Measurements from ENCODE around the gene MBP. TPM values are rescaled to one million over a fixed set of nuclear protein-coding genes. Genes with fewer than 3 reads are reported as not detected.

Gene MBP
- total and polyA plus RNA-seq, 4 donors = 619 to 2,945 (median 1,632) TPM

DNA sequence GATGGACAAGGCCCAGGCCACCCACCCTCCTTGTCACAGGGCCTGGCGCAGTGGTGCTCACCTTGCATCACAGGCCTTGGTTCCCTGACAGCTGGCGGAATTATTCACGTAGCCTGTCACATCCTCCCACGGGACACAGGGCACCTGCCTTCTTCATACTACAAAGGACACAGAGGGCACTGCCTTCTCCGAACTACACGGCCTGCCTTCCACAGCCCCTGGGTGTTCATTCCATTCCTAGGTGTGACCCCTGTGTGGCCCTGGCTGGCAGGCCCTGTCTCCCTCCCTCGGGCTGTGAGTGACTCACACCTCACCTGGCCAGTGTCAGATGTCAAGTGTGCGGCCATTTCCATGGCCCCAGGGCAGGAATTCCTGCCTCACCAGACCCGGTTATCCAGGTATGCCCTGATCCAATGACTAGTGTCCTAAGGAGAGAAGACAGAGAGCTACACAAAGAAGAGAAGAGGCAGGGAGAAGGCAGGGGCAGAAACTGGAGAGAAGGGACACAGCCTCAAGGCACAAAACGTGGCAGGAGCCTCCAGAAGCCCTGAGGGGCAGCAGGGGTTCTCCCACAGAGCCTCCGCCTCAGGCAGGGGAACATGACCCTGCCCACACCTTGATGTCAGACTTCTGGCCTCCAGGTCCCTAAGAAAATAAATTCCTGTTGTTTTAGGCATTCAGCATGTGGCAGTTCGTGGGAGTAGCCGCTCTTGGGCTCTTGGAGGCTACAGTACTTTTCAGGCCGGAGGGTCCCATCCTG is 43.4 kb downstream of the MBP start:
- no peak for DNase-seq (ENCODE audit: low read depth in 4 of 6, low spot score in 6 of 6)
- Histone ChIP-seq H3K4me3 (ENCODE audit: low read depth, low read length) (no peak overlapping the region), H3K27me3 (ENCODE audit: control insufficient read depth, insufficient read depth, low read length) (no peaks in the 10 kb centered on the region), H3K27ac (ENCODE audit: low read depth, low read length) (no peak overlapping the region), H3K9me3 (ENCODE audit: control insufficient read depth, insufficient read depth, low read length) (no peaks in the 10 kb centered on the region), H3K4me1 (ENCODE audit: control insufficient read depth, insufficient read depth, low read length) (peaks cover 26% of the 10 kb centered on the region), H3K36me3 (ENCODE audit: control insufficient read depth, insufficient read depth, low read length) (peaks cover 6% of the 10 kb centered on the region)
- 87% methylated on average over 13 of the region's 14 CpGs for WGBS (ENCODE audit: insufficient coverage)

GRCh38 chr18:77087393-77088141 is 45.0 kb downstream of the MBP start:
- H3K9me3 ChIP-seq (ENCODE audit: control insufficient read depth, insufficient read depth, low read length) = no peaks in the 10 kb centered on the region
- peaks cover 6% of the 10 kb centered on the region for H3K36me3 ChIP-seq (ENCODE audit: control insufficient read depth, insufficient read depth, low read length)
- DNase-seq (ENCODE audit: low read depth in 4 of 6, low spot score in 6 of 6) = peak in 2 of 6 donors; percentile 69 to 77
- H3K27ac ChIP-seq (ENCODE audit: low read depth, low read length) = peak overlapping the region; percentile 25
- peak overlapping the region; percentile 47 for H3K4me3 ChIP-seq (ENCODE audit: low read depth, low read length)
- H3K27me3 ChIP-seq (ENCODE audit: control insufficient read depth, insufficient read depth, low read length) = no peaks in the 10 kb centered on the region
- peaks cover 23% of the 10 kb centered on the region for H3K4me1 ChIP-seq (ENCODE audit: control insufficient read depth, insufficient read depth, low read length)
- WGBS (ENCODE audit: insufficient coverage) = 28% methylated on average over 50 of the region's 55 CpGs

DNA sequence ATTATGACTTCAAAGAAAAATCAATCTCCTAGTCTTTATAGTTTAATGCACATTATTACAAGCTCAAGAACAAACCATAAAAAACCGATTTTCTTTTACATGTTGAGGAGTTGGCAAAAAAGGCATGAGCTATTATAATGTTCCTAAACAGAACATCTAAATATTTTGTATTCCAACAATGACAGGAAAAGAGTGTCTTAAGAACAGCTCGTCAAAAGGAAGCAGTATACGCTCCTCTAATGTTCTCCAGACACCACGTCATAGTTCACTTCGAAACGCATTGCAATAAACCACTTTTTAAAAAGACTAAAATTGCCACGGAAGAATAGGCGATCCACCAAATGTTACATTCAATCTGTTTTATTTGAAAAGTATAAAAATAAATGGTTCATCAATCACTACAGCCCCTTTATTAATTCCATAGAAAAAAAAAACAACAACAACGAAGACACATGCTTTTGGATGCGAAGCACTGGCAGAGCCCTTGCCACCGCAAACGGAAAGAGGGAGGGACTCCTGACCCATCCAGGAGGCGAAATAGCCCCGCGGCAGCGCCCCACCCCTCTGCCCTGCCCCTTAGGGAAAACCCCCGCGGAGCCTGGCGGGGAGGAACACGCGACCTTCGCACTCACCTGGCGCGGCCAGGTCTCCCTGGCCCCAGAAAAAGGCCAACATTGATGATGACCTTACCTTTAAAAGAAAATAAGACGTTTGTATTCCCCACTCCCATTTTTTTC is 45.8 kb downstream of the MBP start:
- Histone ChIP-seq H3K36me3 (ENCODE audit: control insufficient read depth, insufficient read depth, low read length) (peaks cover 3% of the 10 kb centered on the region), H3K4me3 (ENCODE audit: low read depth, low read length) (peak overlapping the region; percentile 47), H3K27me3 (ENCODE audit: control insufficient read depth, insufficient read depth, low read length) (no peaks in the 10 kb centered on the region), H3K27ac (ENCODE audit: low read depth, low read length) (no peak overlapping the region), H3K4me1 (ENCODE audit: control insufficient read depth, insufficient read depth, low read length) (peaks cover 17% of the 10 kb centered on the region), H3K9me3 (ENCODE audit: control insufficient read depth, insufficient read depth, low read length) (no peaks in the 10 kb centered on the region)
- WGBS (ENCODE audit: insufficient coverage) = 6% methylated on average over 17 of the region's 25 CpGs
- DNase-seq (ENCODE audit: low read depth in 4 of 6, low spot score in 6 of 6) = peak in 1 of 6 donors; percentile 81

GRCh38 chr18:77086034-77086433 is 46.5 kb downstream of the MBP start:
- Histone ChIP-seq H3K9me3 (ENCODE audit: control insufficient read depth, insufficient read depth, low read length) (no peaks in the 10 kb centered on the region), H3K27ac (ENCODE audit: low read depth, low read length) (no peak overlapping the region)
- DNase-seq (ENCODE audit: low read depth in 4 of 6, low spot score in 6 of 6) = no peak

DNA sequence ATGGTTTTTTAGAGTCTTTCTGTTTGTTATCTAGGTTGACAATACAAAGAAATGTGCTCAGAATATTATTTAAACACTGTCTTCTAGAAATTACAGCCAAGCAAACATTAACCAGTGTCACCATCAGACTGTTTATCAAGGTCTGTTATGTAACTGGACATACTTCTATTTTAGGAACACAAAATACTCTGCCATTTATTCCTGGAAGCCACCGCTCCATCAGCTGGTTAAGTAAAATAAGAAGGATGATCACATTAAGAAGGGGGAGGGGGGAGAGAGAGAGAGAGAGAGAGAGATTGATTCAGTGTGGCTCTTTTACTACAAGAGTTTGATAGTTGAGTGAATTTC is 47.9 kb downstream of the MBP start:
- H3K9me3 ChIP-seq (ENCODE audit: control insufficient read depth, insufficient read depth, low read length) = no peaks in the 10 kb centered on the region
- H3K4me3 ChIP-seq (ENCODE audit: low read depth, low read length) = no peak overlapping the region
- H3K4me1 ChIP-seq (ENCODE audit: control insufficient read depth, insufficient read depth, low read length) = peaks cover 21% of the 10 kb centered on the region
- H3K36me3 ChIP-seq (ENCODE audit: control insufficient read depth, insufficient read depth, low read length) = no peaks in the 10 kb centered on the region
- peak in 1 of 6 donors; percentile 55 for DNase-seq (ENCODE audit: low read depth in 4 of 6, low spot score in 6 of 6)
- H3K27me3 ChIP-seq (ENCODE audit: control insufficient read depth, insufficient read depth, low read length) = no peaks in the 10 kb centered on the region
- no peak overlapping the region for H3K27ac ChIP-seq (ENCODE audit: low read depth, low read length)
- WGBS (ENCODE audit: insufficient coverage) = no CpG with 5 or more reads among the region's 1 CpG

More at GRCh38 chr18:77086034-77086433, 46.5 kb downstream of the MBP start:
- WGBS (ENCODE audit: insufficient coverage) = 82% methylated on average over 1 of the region's 3 CpGs
- Histone ChIP-seq H3K4me3 (ENCODE audit: low read depth, low read length) (no peak overlapping the region), H3K4me1 (ENCODE audit: control insufficient read depth, insufficient read depth, low read length) (peaks cover 17% of the 10 kb centered on the region), H3K36me3 (ENCODE audit: control insufficient read depth, insufficient read depth, low read length) (peaks cover 3% of the 10 kb centered on the region), H3K27me3 (ENCODE audit: control insufficient read depth, insufficient read depth, low read length) (no peaks in the 10 kb centered on the region)

DNA sequence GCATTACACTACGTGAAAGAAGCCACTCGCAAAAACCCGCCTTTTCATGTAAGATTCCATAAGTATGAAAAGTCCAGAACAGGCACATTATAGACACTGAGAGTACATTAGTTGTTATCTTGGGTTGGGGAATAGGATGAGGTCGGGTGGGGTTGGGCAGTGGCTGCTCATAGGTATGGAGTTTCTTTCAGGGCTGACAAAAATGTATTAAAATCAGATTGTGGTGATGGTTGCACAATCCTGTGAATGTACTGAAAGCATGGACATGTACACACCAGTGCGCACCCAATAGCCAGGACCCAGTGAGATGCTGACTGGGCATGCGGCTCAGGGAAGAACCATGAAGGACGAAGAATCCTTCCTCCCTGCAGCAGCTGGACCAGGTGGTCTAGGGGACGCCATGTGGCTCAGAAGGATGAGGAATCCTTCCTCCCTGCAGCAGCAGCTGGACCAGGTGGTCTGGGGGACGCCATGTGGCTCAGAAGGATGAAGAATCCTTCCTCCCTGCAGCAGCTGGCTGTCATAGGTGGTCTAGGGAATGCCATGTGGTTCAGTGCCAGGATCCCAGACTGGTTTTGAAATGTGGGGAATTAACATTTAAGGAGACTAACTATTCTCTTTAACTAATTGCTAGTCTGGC is 50.1 kb downstream of the MBP start:
- no peaks in the 10 kb centered on the region for H3K36me3 ChIP-seq (ENCODE audit: control insufficient read depth, insufficient read depth, low read length)
- peaks cover 12% of the 10 kb centered on the region for H3K4me1 ChIP-seq (ENCODE audit: control insufficient read depth, insufficient read depth, low read length)
- WGBS (ENCODE audit: insufficient coverage) = 86% methylated on average over 9 of the region's 9 CpGs
- no peaks in the 10 kb centered on the region for H3K27me3 ChIP-seq (ENCODE audit: control insufficient read depth, insufficient read depth, low read length)
- no peak overlapping the region for H3K27ac ChIP-seq (ENCODE audit: low read depth, low read length)
- no peak overlapping the region for H3K4me3 ChIP-seq (ENCODE audit: low read depth, low read length)
- DNase-seq (ENCODE audit: low read depth in 4 of 6, low spot score in 6 of 6) = no peak
- no peaks in the 10 kb centered on the region for H3K9me3 ChIP-seq (ENCODE audit: control insufficient read depth, insufficient read depth, low read length)

GRCh38 chr18:77081390-77081778 is 51.2 kb downstream of the MBP start:
- no peak for DNase-seq (ENCODE audit: low read depth in 4 of 6, low spot score in 6 of 6)
- no CpG with 5 or more reads among the region's 2 CpGs for WGBS (ENCODE audit: insufficient coverage)
- H3K9me3 ChIP-seq (ENCODE audit: control insufficient read depth, insufficient read depth, low read length) = no peaks in the 10 kb centered on the region
- no peak overlapping the region for H3K27ac ChIP-seq (ENCODE audit: low read depth, low read length)
- no peaks in the 10 kb centered on the region for H3K27me3 ChIP-seq (ENCODE audit: control insufficient read depth, insufficient read depth, low read length)
- peaks cover 6% of the 10 kb centered on the region for H3K4me1 ChIP-seq (ENCODE audit: control insufficient read depth, insufficient read depth, low read length)
- H3K4me3 ChIP-seq (ENCODE audit: low read depth, low read length) = no peak overlapping the region
- no peaks in the 10 kb centered on the region for H3K36me3 ChIP-seq (ENCODE audit: control insufficient read depth, insufficient read depth, low read length)

DNA sequence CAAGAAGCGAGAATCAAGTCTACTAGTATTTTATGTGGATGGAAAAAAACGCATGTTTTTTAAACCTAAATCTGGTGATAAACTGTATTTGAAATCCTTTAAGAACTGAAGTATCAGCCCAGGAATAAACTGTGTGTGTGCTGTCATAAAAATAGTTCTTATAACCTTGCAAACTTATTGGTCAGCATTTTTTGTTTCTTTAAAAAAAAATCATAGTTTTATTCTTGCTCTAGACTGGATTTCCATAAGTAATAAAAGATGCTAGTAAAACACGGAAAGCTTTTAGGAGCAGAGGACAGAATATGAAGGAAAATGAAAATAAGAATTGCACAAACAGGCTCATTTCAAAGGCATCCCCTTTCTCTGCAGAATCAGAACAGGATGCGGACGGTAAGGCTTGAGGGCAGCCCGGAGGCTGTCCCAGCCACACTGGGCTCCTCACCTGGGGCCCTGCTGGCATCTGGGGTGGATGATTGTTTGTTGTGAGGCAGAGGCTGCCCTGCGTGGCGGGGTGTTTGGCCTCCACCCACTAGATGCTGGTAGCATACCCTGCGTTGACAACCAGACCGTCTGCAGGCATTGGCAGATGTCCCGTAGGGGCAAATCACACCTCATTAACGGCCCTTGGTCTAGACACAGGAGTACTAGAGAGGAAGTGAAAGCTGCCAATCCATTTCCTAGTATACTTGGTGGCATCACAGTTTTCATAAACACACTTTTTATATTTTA is 52.5 kb downstream of the MBP start:
- Histone ChIP-seq H3K9me3 (ENCODE audit: control insufficient read depth, insufficient read depth, low read length) (no peaks in the 10 kb centered on the region), H3K27me3 (ENCODE audit: control insufficient read depth, insufficient read depth, low read length) (no peaks in the 10 kb centered on the region), H3K4me3 (ENCODE audit: low read depth, low read length) (no peak overlapping the region), H3K4me1 (ENCODE audit: control insufficient read depth, insufficient read depth, low read length) (peaks cover 6% of the 10 kb centered on the region), H3K27ac (ENCODE audit: low read depth, low read length) (no peak overlapping the region), H3K36me3 (ENCODE audit: control insufficient read depth, insufficient read depth, low read length) (no peaks in the 10 kb centered on the region)
- 65% methylated on average over 4 of the region's 12 CpGs for WGBS (ENCODE audit: insufficient coverage)
- no peak for DNase-seq (ENCODE audit: low read depth in 4 of 6, low spot score in 6 of 6)

GRCh38 chr18:77079088-77079487 is 53.5 kb downstream of the MBP start:
- H3K27ac ChIP-seq (ENCODE audit: low read depth, low read length) = no peak overlapping the region
- no peak for DNase-seq (ENCODE audit: low read depth in 4 of 6, low spot score in 6 of 6)
- 93% methylated on average over 5 of the region's 6 CpGs for WGBS (ENCODE audit: insufficient coverage)
- no peaks in the 10 kb centered on the region for H3K27me3 ChIP-seq (ENCODE audit: control insufficient read depth, insufficient read depth, low read length)
- H3K9me3 ChIP-seq (ENCODE audit: control insufficient read depth, insufficient read depth, low read length) = no peaks in the 10 kb centered on the region
- peaks cover 3% of the 10 kb centered on the region for H3K4me1 ChIP-seq (ENCODE audit: control insufficient read depth, insufficient read depth, low read length)
- H3K4me3 ChIP-seq (ENCODE audit: low read depth, low read length) = no peak overlapping the region
- no peaks in the 10 kb centered on the region for H3K36me3 ChIP-seq (ENCODE audit: control insufficient read depth, insufficient read depth, low read length)
